KMS-11 (cell line): ENCODE results near the gene PCTP.

Experiments used
- H2AFZ ChIP-seq: fragments of 200-600 bp; sonication (generic); 2 replicates; pipeline ENCODE4 v1.6.1; 2016; ENCODE audit warnings: antibody characterized with exemption, mixed run types, low read depth
- H3K27ac ChIP-seq: fragments of 200-600 bp; sonication (generic); 2 replicates; pipeline ENCODE4 v1.6.1; 2016; ENCODE audit warnings: mild to moderate bottlenecking, mixed run types
- H3K27me3 ChIP-seq: fragments of 200-600 bp; sonication (generic); 2 replicates; pipeline ENCODE4 v1.6.1; 2017; ENCODE audit warnings: mild to moderate bottlenecking, low read depth, mixed run types, moderate library complexity; ENCODE audit not compliant: insufficient read depth
- H3K36me3 ChIP-seq: fragments of 200-600 bp; sonication (generic); 2 replicates; pipeline ENCODE4 v1.6.1; 2017; ENCODE audit warnings: mild to moderate bottlenecking, mixed run types; ENCODE audit not compliant: insufficient read depth
- H3K4me1 ChIP-seq: fragments of 200-600 bp; sonication (generic); 2 replicates; pipeline ENCODE4 v1.6.1; 2016; ENCODE audit warnings: mild to moderate bottlenecking, low read depth, mixed run types; ENCODE audit not compliant: poor library complexity, severe bottlenecking
- H3K4me2 ChIP-seq: fragments of 200-600 bp; sonication (generic); 2 replicates; pipeline ENCODE4 v1.7.0; 2016; ENCODE audit warnings: mild to moderate bottlenecking, mixed run types
- H3K4me3 ChIP-seq: fragments of 200-600 bp; sonication (generic); IDR thresholded peaks from 2 replicates; pipeline ENCODE4 v1.6.1; 2017; ENCODE audit warnings: low read depth, low read length, mixed read lengths; ENCODE audit not compliant: insufficient read depth
- H3K79me2 ChIP-seq: fragments of 200-600 bp; sonication (generic); 2 replicates; pipeline ENCODE4 v1.6.1; 2016; ENCODE audit warnings: low read depth, mixed run types; ENCODE audit not compliant: insufficient read depth
- H3K9ac ChIP-seq: fragments of 200-600 bp; sonication (generic); 2 replicates; pipeline ENCODE4 v1.6.1; 2016; ENCODE audit warnings: mild to moderate bottlenecking, mixed run types
- H4K20me1 ChIP-seq: fragments of 200-600 bp; sonication (generic); 2 replicates; pipeline ENCODE4 v1.6.1; 2016; ENCODE audit warnings: mild to moderate bottlenecking, mixed run types; ENCODE audit not compliant: insufficient read depth
- CTCF ChIP-seq: fragments of 200-600 bp; sonication (generic); conservative IDR thresholded peaks from 2 replicates; pipeline ENCODE4 v1.6.1; 2017; ENCODE audit warnings: low read depth, mild to moderate bottlenecking, antibody characterized with exemption, low read length, moderate library complexity, mixed read lengths

The PCTP gene

DNA sequence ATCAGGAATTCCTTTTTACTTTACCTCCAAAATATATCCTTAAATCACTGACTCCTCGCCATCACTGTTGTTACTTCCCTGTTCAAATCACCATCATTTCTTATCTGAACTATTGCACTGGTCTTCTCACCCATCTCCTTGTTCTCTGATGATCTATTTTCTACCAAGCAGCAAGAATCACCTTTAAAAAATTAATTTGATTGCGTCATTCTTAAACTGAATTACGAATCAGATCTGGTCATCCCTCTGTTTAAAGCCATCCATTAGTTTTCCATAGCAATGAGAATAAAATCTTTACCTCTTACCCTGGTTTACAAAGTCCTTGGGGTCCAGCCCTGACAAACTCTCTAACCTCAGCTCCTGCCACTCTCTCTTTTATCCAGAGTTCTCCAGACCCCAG, 14.6 kb downstream of the PCTP start:
- Histone ChIP-seq H3K27ac (no peak overlapping the region), H2AFZ (no peak overlapping the region), H3K36me3 (no peaks in the 10 kb centered on the region), H3K4me3 (no peak overlapping the region), H3K4me1 (no peaks in the 10 kb centered on the region), H3K9ac (no peak overlapping the region), H3K4me2 (no peak overlapping the region), H3K79me2 (no peaks in the 10 kb centered on the region), H4K20me1 (no peaks in the 10 kb centered on the region), H3K27me3 (no peaks in the 10 kb centered on the region)
- no peak for TF ChIP-seq CTCF

DNA sequence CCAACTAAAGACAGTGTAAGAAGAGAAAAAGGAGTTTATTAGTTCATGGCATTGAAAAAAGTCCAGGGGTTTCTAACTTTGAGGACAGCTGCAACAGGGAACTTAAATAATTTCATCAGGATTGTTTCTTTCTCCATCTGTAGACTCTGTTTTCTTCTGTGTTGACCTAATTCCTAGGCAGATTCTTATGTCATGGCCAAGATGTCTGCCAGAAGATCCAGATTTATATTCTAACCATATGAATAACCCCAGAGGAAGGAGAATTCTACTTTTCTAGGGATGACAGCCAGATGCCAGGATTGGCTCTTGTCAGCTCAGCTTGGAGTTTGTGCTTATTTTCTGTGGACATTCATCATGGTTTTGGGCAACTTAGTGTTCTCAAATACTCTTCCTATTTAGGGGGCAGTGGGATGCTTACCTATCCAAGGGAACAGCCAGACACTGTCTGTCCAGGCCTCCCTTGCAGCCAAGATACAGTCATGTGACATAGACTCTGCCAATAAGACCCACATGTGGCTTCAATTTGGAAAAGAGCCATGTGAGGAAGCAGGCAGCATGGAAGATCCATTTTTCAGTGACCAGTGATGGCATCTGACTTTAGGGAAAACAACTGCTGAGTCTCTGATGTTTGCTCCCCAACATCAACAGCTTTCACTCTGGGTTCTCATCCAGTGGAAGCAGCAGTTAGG, 18.2 kb downstream of the PCTP start:
- H4K20me1 ChIP-seq = no peaks in the 10 kb centered on the region
- H3K4me3 ChIP-seq = no peak overlapping the region
- H3K4me1 ChIP-seq = no peaks in the 10 kb centered on the region
- H3K27me3 ChIP-seq = no peaks in the 10 kb centered on the region
- no peaks in the 10 kb centered on the region for H3K79me2 ChIP-seq
- no peak overlapping the region for H3K9ac ChIP-seq
- no peak for TF ChIP-seq CTCF
- H3K36me3 ChIP-seq = no peaks in the 10 kb centered on the region
- H3K4me2 ChIP-seq = no peak overlapping the region
- no peak overlapping the region for H2AFZ ChIP-seq
- no peak overlapping the region for H3K27ac ChIP-seq

- H4K20me1 ChIP-seq = no peaks in the 10 kb centered on the region
- H3K36me3 ChIP-seq = no peaks in the 10 kb centered on the region
- H2AFZ ChIP-seq = no peak overlapping the region
- TF ChIP-seq CTCF = no peak
- no peak overlapping the region for H3K4me2 ChIP-seq
- no peaks in the 10 kb centered on the region for H3K79me2 ChIP-seq
- no peak overlapping the region for H3K9ac ChIP-seq
- H3K4me3 ChIP-seq = no peak overlapping the region
- H3K27ac ChIP-seq = no peak overlapping the region
- H3K4me1 ChIP-seq = no peaks in the 10 kb centered on the region
- no peaks in the 10 kb centered on the region for H3K27me3 ChIP-seq
These were observed 18.8 kb downstream of the PCTP start for GRCh38 chr17:55769625-55770000.

DNA sequence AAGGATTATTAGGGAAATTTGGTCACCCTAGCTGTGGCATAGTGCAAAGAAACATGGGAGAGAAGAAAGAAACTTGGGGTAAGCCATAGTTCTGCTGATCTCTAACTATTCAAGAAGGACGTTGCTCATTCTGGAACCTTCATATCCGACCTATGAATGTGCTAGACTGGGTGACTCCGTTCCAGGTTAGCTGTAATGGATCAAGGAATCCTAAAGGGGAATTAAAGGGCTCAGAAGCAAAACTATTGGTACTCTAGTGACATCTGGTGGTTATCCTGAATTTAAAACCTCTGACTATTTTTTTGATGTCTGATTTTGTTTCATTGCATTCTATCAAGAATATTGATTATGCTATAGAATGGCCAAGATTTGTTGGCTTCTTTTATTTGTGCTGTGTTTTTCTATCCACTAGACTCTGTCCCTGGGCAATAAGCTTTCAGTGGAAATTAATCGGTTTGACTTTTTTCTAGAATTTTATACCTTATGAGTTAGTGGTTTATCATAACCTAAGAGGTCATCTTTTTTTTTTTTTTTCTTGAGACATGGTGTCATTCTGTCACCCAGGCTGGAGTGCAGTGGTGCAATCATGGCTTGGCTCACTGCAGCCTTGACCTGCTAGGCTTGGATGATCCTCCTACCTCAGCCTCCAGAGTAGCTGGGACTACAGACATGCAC, 19.5 kb downstream of the PCTP start:
- Histone ChIP-seq H3K4me3 (no peak overlapping the region), H3K27ac (no peak overlapping the region), H3K9ac (no peak overlapping the region), H4K20me1 (no peaks in the 10 kb centered on the region), H3K27me3 (no peaks in the 10 kb centered on the region), H3K36me3 (no peaks in the 10 kb centered on the region), H3K79me2 (no peaks in the 10 kb centered on the region), H3K4me2 (no peak overlapping the region), H3K4me1 (no peaks in the 10 kb centered on the region), H2AFZ (no peak overlapping the region)
- peak; percentile 73 for TF ChIP-seq CTCF
